ENCODE results near the gene OR11H6. TPM values are rescaled to one million over a fixed set of nuclear protein-coding genes. Genes with fewer than 3 reads are reported as not detected.

OR11H6 gene
- total and polyA plus RNA-seq, 2 donors (not counting 3 experiments of a cell fraction or from before 2014, with no cell fraction given), result not detected

GRCh38 chr14:20176330-20176729 is 47.2 kb upstream of the OR11H6 start:
- no peak for TF ChIP-seq EZH2 (IDR thresholded peaks at IDR 0.05; ENCODE audit: borderline replicate concordance, low read depth, low read length, severe bottlenecking)
- TF ChIP-seq JUN (IDR thresholded peaks at IDR 0.05; ENCODE audit: borderline replicate concordance, insufficient read depth, insufficient read length, low read depth), result no peak
- TF ChIP-seq POLR2AphosphoS5 (IDR thresholded peaks at IDR 0.05; ENCODE audit: insufficient read depth, low read depth, low read length), result no peak
- TF ChIP-seq POLR2A (IDR thresholded peaks at IDR 0.05; ENCODE audit: low read depth, low read length), result no peak
- no peak for TF ChIP-seq MAX (IDR thresholded peaks at IDR 0.05; ENCODE audit: insufficient read depth, insufficient read length)
- TF ChIP-seq MYC (IDR thresholded peaks at IDR 0.05; ENCODE audit: low read depth, low read length), result no peak
- TF ChIP-seq FOS (IDR thresholded peaks at IDR 0.05; ENCODE audit: borderline replicate concordance, insufficient read depth, low read length), result no peak
- TF ChIP-seq GATA2 (IDR thresholded peaks at IDR 0.05; ENCODE audit: insufficient read depth, insufficient read length, low read depth, low read length), result no peak
- TF ChIP-seq CTCF (IDR thresholded peaks at IDR 0.05; ENCODE audit: extremely low read depth in 1 of 2, insufficient read depth in 1 of 2, low read depth in 1 of 2, low read length in 2 of 2), result no peak
- H3K9me1 ChIP-seq (replicated peaks; ENCODE audit: control insufficient read depth, extremely low read depth, insufficient read depth, low read length), result no peaks in the 10 kb centered on the region
- CTCF ChIA-PET, result no interaction called here
- intact Hi-C loops (cut with micrococcal nuclease) (no loop called here), dilution Hi-C loops (cut with MboI; ENCODE audit: extremely low pct_ligation_motif_present, low sequenced_read_pairs) (no loop called here)
- H3K9ac ChIP-seq (replicated peaks; ENCODE audit: extremely low read depth, insufficient read depth, low read length), result no peak overlapping the region
- POLR2A ChIA-PET, result no interaction called here
- no peaks in the 10 kb centered on the region for H3K79me2 ChIP-seq (ENCODE audit: control insufficient read depth, insufficient read depth, low read length)
- FAIRE-seq, result no peak
- no peak overlapping the region for H2AFZ ChIP-seq (ENCODE audit: low read depth, low read length)
- no TSS peak for BruUV-seq (replicated peaks)
- H3K27ac ChIP-seq (ENCODE audit: insufficient read depth, low read depth, low read length), result no peak overlapping the region
- H3K9me3 ChIP-seq (replicated peaks; ENCODE audit: control insufficient read depth, insufficient read depth, low read length), result peaks cover 3% of the 10 kb centered on the region
- no peaks in the 10 kb centered on the region for H3K36me3 ChIP-seq (ENCODE audit: control insufficient read depth in 2 of 2, extremely low read depth in 1 of 2, insufficient read depth in 2 of 2, low read length in 2 of 2)
- H3K4me1 ChIP-seq (ENCODE audit: control insufficient read depth, extremely low read depth, insufficient read depth, low read length), result no peaks in the 10 kb centered on the region
- H4K20me1 ChIP-seq (replicated peaks; ENCODE audit: control insufficient read depth, extremely low read depth, insufficient read depth, low read length), result no peaks in the 10 kb centered on the region
- H3K4me3 ChIP-seq (replicated peaks in 1 of 3; ENCODE audit: insufficient read depth in 1 of 3, low read depth in 1 of 3, low read length in 3 of 3), result no peak overlapping the region
- no peak overlapping the region for H3K4me2 ChIP-seq (ENCODE audit: insufficient read depth, low read length)
- no peak for DNase-seq (ENCODE audit: low read depth, low spot score)
- H3K27me3 ChIP-seq (ENCODE audit: control insufficient read depth in 2 of 2, insufficient read depth in 2 of 2, low read length in 2 of 2), result no peaks in the 10 kb centered on the region
